OCI-LY7 (cell line): ENCODE results near the gene ARHGAP6. TPM values are rescaled to one million over a fixed set of nuclear protein-coding genes. Genes with fewer than 3 reads are reported as not detected.

ENCODE experiments used
- BruUV-seq: library from RNA; stranded (reverse); fragments of 400-500 nt; replicated peaks from 2 replicates; lab custom pipeline; 2021; lab: Mats Ljungman, UMichigan
- CTCF ChIA-PET: fragments of 300-600 bp; sonication (Branson Sonifier 250); formaldehyde crosslinking; loops from one replicate; lab custom pipeline; 2022; ENCODE audit warnings: antibody characterized with exemption; ENCODE audit not compliant: unreplicated experiment; lab: Charles Lee
- POLR2A ChIA-PET: fragments of 300-600 bp; sonication (Branson Sonifier 250); formaldehyde crosslinking; loops from one replicate; lab custom pipeline; 2022; ENCODE audit warnings: antibody characterized with exemption; lab: Charles Lee
- DNase-seq: peaks from one replicate; pipeline ENCODE4 v3.0.0-alpha.2; 2015; ENCODE audit warnings: low spot score
- H2AFZ ChIP-seq: fragments of 200-600 bp; sonication (generic), shearing (Covaris generic); 2 replicates; pipeline ENCODE4 v1.6.1; 2014; ENCODE audit warnings: mild to moderate bottlenecking, antibody characterized with exemption, low read length, moderate library complexity
- H3K27ac ChIP-seq: fragments of 200-600 bp; sonication (generic); 2 replicates; pipeline ENCODE4 v1.5.1; 2014; ENCODE audit warnings: mixed run types, low read depth, mild to moderate bottlenecking, moderate library complexity, low read length, inconsistent platforms; ENCODE audit not compliant: poor library complexity, severe bottlenecking
- H3K36me3 ChIP-seq: fragments of 200-600 bp; sonication (generic); 2 replicates; pipeline ENCODE4 v1.6.1; 2014; ENCODE audit warnings: mild to moderate bottlenecking, antibody characterized with exemption, low read length, moderate library complexity, mixed read lengths; ENCODE audit not compliant: insufficient read depth
- H3K4me1 ChIP-seq: fragments of 200-600 bp; sonication (generic); 2 replicates; pipeline ENCODE4 v1.5.1; 2014; ENCODE audit warnings: mild to moderate bottlenecking, low read length; ENCODE audit not compliant: insufficient read depth, poor library complexity, severe bottlenecking
- H3K4me2 ChIP-seq: fragments of 200-600 bp; sonication (generic); 2 replicates; pipeline ENCODE4 v1.6.1; 2014; ENCODE audit warnings: mild to moderate bottlenecking, low read length
- H3K4me3 ChIP-seq: fragments of 200-600 bp; sonication (generic); 2 replicates; pipeline ENCODE4 v1.5.1; 2014; ENCODE audit warnings: mild to moderate bottlenecking, low read depth, low read length; ENCODE audit not compliant: poor library complexity, severe bottlenecking
- H3K79me2 ChIP-seq: fragments of 200-600 bp; sonication (generic); 2 replicates; pipeline ENCODE4 v1.6.1; 2016; ENCODE audit warnings: low read depth, mild to moderate bottlenecking, low read length, moderate library complexity, mixed read lengths; ENCODE audit not compliant: insufficient read depth
- H3K9me2 ChIP-seq: fragments of 200-600 bp; sonication (generic); 2 replicates; pipeline ENCODE4 v1.6.1; 2016; ENCODE audit warnings: mild to moderate bottlenecking, low read length, mixed read lengths; ENCODE audit not compliant: insufficient read depth
- H3K9me3 ChIP-seq: fragments of 200-600 bp; sonication (generic); 2 replicates; pipeline ENCODE4 v1.6.1; 2014; ENCODE audit warnings: mild to moderate bottlenecking, mixed run types, low read length, mixed read lengths
- H4K20me1 ChIP-seq: fragments of 200-600 bp; sonication (generic); 2 replicates; pipeline ENCODE4 v1.6.1; 2014; ENCODE audit warnings: mild to moderate bottlenecking, antibody characterized with exemption, low read length, moderate library complexity, mixed read lengths; ENCODE audit not compliant: insufficient read depth
- CTCF ChIP-seq: fragments of 200-600 bp; sonication (generic); conservative IDR thresholded peaks from 2 replicates; pipeline ENCODE4 v1.5.1; 2014; ENCODE audit warnings: mild to moderate bottlenecking, antibody characterized with exemption, low read length, moderate library complexity, mixed read lengths
- EZH2phosphoT487 ChIP-seq: fragments of 200-600 bp; sonication (generic); IDR thresholded peaks from 2 replicates; pipeline ENCODE4 v1.6.1; 2018; ENCODE audit warnings: low read depth, borderline replicate concordance, mild to moderate bottlenecking, mixed run types, antibody characterized with exemption, low read length, moderate library complexity, mixed read lengths
- intact Hi-C: fragments of 100-400 bp; cut with micrococcal nuclease; formaldehyde crosslinking; loops from one replicate; pipeline ENCODE4 v1.10.0; 2022; ENCODE audit not compliant: unreplicated experiment
- total RNA-seq, 2 experiments: library from RNA; depleted of rRNA in 1 of 2; stranded (reverse); fragments of >200 nt in 1 of 2; shearing (Covaris generic) in 1 of 2; gene quantifications; 2 replicates each; pipeline ENCODE4 v1.2.3, GENCODE V29; 2014 to 2022

ARHGAP6 gene
- total RNA-seq, 2 experiments from 2014 or later: not detected

GRCh38 chrX:11474021-11474420 is 191.7 kb downstream of the ARHGAP6 start:
- ChIA-PET CTCF (no interaction called here), POLR2A (no interaction called here)
- H4K20me1 ChIP-seq: no peaks in the 10 kb centered on the region
- BruUV-seq: no TSS peak
- H3K27ac ChIP-seq: no peak overlapping the region
- H3K4me3 ChIP-seq: no peak overlapping the region
- TF ChIP-seq CTCF (no peak), EZH2phosphoT487 (no peak)
- H3K4me1 ChIP-seq: no peaks in the 10 kb centered on the region
- DNase-seq: no peak
- H2AFZ ChIP-seq: no peak overlapping the region
- intact Hi-C loops: no loop called here
- H3K36me3 ChIP-seq: no peaks in the 10 kb centered on the region
- H3K9me3 ChIP-seq: no peaks in the 10 kb centered on the region
- no peaks in the 10 kb centered on the region for H3K9me2 ChIP-seq
- no peak overlapping the region for H3K4me2 ChIP-seq
- no peaks in the 10 kb centered on the region for H3K79me2 ChIP-seq

- intact Hi-C loops: no loop called here
- Histone ChIP-seq H3K4me3 (no peak overlapping the region), H3K9me2 (no peaks in the 10 kb centered on the region), H3K9me3 (no peaks in the 10 kb centered on the region), H3K4me2 (no peak overlapping the region), H4K20me1 (no peaks in the 10 kb centered on the region), H3K36me3 (no peaks in the 10 kb centered on the region), H2AFZ (no peak overlapping the region), H3K4me1 (no peaks in the 10 kb centered on the region), H3K79me2 (no peaks in the 10 kb centered on the region), H3K27ac (no peak overlapping the region)
- no TSS peak for BruUV-seq
- DNase-seq: no peak
- POLR2A ChIA-PET: no interaction called here
- CTCF ChIA-PET: no interaction called here
- TF ChIP-seq CTCF: no peak
- no peak for TF ChIP-seq EZH2phosphoT487
Observed at GRCh38 chrX:11472879-11473278, 192.8 kb downstream of the ARHGAP6 start.

GRCh38 chrX:11472381-11472780 is 193.3 kb downstream of the ARHGAP6 start:
- POLR2A ChIA-PET: no interaction called here
- no TSS peak for BruUV-seq
- Histone ChIP-seq H4K20me1 (no peaks in the 10 kb centered on the region), H3K4me3 (no peak overlapping the region), H3K9me2 (no peaks in the 10 kb centered on the region), H3K36me3 (no peaks in the 10 kb centered on the region), H3K79me2 (no peaks in the 10 kb centered on the region), H3K4me2 (no peak overlapping the region), H3K9me3 (no peaks in the 10 kb centered on the region), H3K4me1 (no peaks in the 10 kb centered on the region), H2AFZ (no peak overlapping the region), H3K27ac (no peak overlapping the region)
- DNase-seq: no peak
- TF ChIP-seq EZH2phosphoT487 (no peak), CTCF (no peak)
- CTCF ChIA-PET: no interaction called here
- intact Hi-C loops: no loop called here
